Activated CD4-positive, alpha-beta T cell treated with anti-CD3 and anti-CD28 coated beads, Interleukin-2, amount 50 U/mL, for 48 hours (primary cell): ENCODE results near the gene ENPP1.
"Not testable (repeated sequence)": the region's sequence is repeated elsewhere in the genome, so short reads cannot be mapped to it uniquely, and the experiment has no call there.

Experiments
- DNase-seq, 2 experiments: peaks; one replicate each; pipeline ENCODE4 v3.0.0-alpha.2; 2020

The ENPP1 gene

GRCh38 chr6:131883016-131883415 lies 75.2 kb downstream of the ENPP1 start:
- DNase-seq = no peak

GRCh38 chr6:131885237-131885636 lies 77.4 kb downstream of the ENPP1 start:
- no peak for DNase-seq

GRCh38 chr6:131886517-131886916 lies 78.7 kb downstream of the ENPP1 start:
- no peak for DNase-seq

GRCh38 chr6:131890091-131890490 lies 82.3 kb downstream of the ENPP1 start:
- DNase-seq = no peak

GRCh38 chr6:131893198-131893597 lies 85.4 kb downstream of the ENPP1 start:
- no peak for DNase-seq

- no peak for DNase-seq
These were observed 86.9 kb downstream of the ENPP1 start for GRCh38 chr6:131894493-131895424.

- no peak for DNase-seq
These were observed 89.2 kb downstream of the ENPP1 start for GRCh38 chr6:131897050-131897435.

- no peak for DNase-seq
These were observed 89.8 kb downstream of the ENPP1 start for GRCh38 chr6:131897621-131898020.

- DNase-seq = no peak
These were observed 90.9 kb downstream of the ENPP1 start for GRCh38 chr6:131898718-131899117.

GRCh38 chr6:131900231-131900630 lies 92.4 kb downstream of the ENPP1 start:
- no peak for DNase-seq

GRCh38 chr6:131901326-131901873 lies 93.6 kb downstream of the ENPP1 start:
- not testable (repeated sequence) for DNase-seq

GRCh38 chr6:131903734-131904133 lies 95.9 kb downstream of the ENPP1 start:
- not testable (repeated sequence) for DNase-seq

GRCh38 chr6:131908787-131909186 lies 101.0 kb downstream of the ENPP1 start:
- DNase-seq = not testable (repeated sequence)

- peak; percentile 81 to 85 for DNase-seq
These were observed 101.8 kb downstream of the ENPP1 start for GRCh38 chr6:131909408-131910218.

- DNase-seq = no peak
These were observed 102.4 kb downstream of the ENPP1 start for GRCh38 chr6:131910219-131910589.

GRCh38 chr6:131910956-131911355 lies 103.1 kb downstream of the ENPP1 start:
- no peak for DNase-seq

GRCh38 chr6:131911951-131912350 lies 104.1 kb downstream of the ENPP1 start:
- DNase-seq = no peak

GRCh38 chr6:131914234-131914633 lies 106.4 kb downstream of the ENPP1 start:
- no peak for DNase-seq

- DNase-seq = peak; percentile 55 to 63
These were observed 107.3 kb downstream of the ENPP1 start for GRCh38 chr6:131914967-131915751.

GRCh38 chr6:131916091-131916796 lies 108.4 kb downstream of the ENPP1 start:
- not testable (repeated sequence) for DNase-seq

- DNase-seq = no peak
These were observed 109.0 kb downstream of the ENPP1 start for GRCh38 chr6:131916847-131917246.

GRCh38 chr6:131917318-131917717 lies 109.5 kb downstream of the ENPP1 start:
- no peak for DNase-seq
